ENCODE results near the gene KNDC1.
A peak's percentile ranks its signal among the peaks of the same experiment; 100 is the strongest.
"Not testable (repeated sequence)": the region's sequence is repeated elsewhere in the genome, so short reads cannot be mapped to it uniquely, and the experiment has no call there.

The KNDC1 gene

DNA sequence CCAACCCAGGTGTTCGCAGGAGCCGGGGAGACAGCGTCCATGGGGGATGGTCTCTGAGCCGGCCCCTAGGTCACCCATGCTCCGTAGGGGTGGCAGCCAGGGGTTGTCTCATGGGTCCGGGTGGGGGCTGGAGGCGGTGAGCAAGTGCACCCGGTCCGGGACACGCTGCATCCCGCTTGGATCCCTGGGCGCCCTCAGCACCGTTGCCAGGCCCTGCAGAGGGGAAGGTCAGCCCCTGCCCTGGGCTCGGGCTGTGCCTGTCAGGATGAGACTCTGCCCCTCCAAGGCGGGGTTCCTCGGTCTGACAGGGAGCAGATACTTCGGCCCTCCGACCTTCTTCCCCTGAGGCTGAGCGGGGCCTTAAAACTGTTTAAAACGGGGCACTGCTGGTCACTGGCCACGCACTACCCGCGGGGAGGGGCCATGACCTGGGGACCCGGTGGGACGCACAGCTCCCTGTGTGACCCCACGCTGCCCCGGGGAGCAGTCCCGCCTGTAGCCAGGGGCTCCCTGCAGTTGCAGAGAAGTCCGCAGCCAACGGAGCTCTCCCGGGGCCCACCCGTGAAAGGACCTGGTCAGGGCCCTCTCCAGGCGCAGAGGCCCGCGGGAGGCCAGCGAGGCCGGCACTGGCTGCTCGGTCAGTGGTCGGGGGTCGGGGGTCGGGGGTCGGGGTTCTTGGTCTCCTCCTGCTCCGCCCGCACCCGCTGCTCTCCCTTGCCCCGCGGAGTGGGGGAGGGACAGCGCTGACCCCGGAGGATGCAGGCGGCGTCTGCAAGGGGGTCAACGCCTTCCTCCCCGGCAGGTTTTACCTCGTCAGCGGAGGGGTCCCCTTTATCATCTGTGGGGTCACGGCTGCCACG is 33.4 kb upstream of the KNDC1 start:
- DNase-seq (ENCODE audit: low read depth in 3 of 3), result no peak

DNA sequence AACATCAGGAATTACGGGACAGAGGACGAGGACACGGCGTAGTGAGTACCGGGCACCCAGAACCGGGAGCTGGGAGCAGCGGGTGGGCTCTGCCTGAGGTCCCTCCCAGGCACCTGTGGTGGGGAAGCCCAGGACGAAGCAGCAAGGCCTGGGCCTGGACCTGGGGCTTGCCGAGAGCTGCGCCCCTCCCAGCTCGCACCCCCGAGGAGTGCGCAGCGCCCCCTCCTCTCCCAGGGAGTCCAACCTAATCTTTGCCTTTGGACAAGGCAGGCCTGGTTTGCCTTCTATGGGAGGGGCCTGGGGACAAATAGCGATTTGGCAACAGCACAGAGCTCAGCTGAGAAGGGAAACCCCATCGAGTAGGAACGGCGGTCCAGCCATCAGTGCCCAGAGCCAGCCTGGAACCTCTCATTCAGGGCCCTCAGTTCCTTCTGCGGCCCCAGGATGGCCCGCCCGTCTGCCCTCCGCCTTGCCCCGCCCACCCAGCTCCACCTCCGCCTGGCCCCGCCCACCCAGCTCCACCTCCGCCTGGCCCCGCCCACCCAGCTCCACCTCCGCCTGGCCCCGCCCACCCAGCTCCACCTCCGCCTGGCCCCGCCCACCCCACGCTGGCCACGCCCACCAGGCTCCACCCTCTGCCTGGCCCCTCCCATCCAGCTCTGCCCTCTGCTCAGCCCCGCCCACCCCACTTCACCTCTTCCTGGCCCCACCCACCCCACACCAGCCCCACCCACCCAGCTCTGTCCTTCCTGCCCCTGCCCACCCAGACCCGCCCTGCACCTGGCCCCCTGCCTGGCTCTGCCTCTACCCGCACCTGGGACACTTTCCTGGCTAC is 32.5 kb upstream of the KNDC1 start:
- peak in 2 of 3 experiments; percentile 16 to 48 for DNase-seq (ENCODE audit: low read depth in 3 of 3)

DNA sequence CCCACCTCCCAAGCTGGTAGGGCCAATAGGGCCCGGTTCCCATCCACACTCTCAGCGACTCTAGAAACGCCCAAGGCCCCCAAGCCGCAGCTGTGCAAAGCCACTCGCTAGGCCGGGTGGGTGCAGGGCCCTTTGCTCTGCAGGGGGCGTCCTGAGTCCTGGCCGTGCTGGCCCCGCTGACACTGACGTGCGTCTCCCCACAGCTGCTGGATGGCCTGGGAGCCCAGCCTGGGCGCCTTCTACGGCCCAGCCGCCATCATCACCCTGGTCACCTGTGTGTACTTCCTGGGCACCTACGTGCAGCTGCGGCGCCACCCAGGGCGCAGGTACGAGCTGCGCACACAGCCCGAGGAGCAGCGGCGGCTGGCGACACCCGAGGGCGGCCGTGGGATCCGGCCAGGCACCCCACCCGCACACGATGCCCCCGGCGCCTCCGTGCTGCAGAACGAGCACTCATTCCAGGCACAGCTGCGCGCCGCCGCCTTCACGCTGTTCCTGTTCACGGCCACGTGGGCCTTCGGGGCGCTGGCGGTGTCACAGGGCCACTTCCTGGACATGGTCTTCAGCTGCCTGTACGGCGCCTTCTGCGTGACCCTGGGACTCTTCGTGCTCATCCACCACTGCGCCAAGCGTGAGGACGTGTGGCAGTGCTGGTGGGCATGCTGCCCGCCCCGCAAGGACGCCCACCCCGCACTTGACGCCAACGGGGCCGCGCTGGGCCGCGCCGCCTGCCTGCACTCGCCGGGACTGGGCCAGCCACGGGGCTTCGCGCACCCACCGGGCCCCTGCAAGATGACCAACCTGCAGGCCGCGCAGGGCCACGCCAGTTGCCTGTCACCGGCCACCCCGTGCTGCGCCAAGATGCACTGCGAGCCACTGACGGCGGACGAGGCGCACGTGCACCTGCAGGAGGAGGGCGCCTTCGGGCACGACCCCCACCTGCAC is 31.6 kb upstream of the KNDC1 start:
- no peak for DNase-seq (ENCODE audit: low read depth in 3 of 3)

DNA sequence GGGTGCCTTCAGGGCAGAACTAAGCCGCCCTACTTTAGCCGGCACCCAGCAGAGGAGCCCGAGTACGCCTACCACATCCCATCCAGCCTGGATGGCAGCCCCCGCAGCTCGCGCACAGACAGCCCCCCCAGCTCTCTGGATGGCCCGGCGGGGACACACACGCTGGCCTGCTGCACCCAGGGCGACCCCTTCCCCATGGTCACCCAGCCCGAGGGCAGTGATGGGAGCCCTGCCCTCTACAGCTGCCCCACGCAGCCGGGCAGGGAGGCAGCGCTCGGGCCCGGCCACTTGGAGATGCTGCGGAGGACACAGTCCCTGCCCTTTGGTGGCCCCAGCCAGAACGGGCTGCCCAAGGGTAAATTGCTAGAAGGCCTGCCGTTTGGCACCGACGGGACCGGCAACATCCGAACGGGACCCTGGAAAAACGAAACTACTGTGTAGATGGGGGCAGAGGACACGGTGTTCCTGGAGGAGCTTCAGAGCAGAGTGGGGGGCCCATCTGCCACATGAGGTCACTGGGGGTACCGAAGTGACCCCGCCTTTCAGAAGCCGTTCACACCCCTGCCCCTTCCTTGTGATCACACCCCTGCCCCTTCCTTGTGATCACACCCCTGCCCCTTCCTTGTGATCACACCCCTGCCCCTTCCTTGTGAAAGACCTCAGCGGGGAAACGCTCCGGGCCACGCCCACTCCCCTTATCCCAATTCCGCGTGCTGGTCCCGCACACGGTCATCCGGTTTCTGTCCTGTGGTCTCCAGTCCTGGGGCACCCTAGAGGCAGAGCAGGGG is 30.8 kb upstream of the KNDC1 start:
- no peak for DNase-seq (ENCODE audit: low read depth in 3 of 3)

DNA sequence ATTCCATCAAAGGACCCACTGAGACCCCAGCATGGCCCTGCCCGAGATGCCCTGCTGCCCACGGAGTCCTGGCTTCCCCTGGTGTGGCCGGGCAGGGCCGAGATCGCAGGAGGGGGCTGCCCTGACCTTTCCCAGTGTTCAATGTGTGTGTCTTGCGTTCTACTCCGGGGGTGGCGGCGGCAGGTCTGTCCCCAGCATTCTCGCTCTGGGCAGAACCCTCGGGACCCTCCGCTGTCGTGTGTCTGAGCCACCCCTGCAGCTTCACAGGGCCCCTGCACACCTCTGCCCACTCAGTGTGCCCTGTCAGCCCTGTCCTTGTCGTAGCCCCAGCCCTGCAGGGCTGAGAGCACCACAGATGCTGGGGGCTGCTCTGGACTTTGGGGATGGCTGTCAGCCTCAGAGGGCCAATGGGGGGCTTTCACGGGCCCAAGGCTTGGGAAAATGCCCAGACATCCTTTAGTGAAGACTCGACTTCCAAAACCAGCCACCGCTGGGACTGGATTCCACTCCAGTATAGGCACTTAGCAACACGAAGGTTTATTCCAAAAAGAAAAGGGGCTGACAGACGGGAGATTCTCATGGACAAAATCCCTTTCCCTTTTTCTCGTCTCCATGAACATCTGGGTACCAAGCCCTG is 30.0 kb upstream of the KNDC1 start:
- no peak for DNase-seq (ENCODE audit: low read depth in 3 of 3)

DNA sequence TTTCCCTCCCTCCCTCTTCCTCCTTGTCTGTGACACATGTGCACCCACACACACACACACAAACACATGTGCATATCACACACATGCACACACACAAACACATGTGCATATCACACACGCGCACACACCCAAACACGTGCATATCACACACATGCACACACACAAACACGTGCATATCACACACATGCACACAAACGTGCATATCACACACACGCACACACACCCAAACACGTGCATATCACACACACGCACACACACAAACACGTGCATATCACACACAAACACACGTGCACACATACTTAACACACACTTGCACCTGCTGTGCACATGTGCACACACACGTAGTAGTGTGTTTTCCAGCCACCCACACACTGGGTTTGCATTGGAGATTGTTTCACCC is 29.4 kb upstream of the KNDC1 start:
- no peak for DNase-seq (ENCODE audit: low read depth in 3 of 3)

DNA sequence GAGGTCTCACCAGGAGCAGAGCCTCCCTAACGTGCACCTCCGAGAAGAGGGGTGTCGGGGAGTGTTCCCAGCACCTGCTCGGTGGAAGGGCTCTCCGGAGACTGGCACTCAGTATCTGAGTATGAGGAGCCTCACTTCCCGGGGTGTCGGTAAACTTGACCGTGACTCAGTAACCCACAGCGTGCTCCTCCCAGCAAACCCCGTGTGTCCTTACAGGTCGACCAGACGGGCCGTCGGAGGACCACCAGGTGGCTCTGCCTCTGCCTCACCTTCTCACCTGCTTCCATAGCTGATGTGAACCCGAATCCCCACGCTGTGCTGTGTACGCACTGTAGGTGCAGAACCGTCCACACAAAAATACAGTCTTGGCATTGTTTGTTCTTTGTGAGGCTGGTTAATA is 29.0 kb upstream of the KNDC1 start:
- no peak for DNase-seq (ENCODE audit: low read depth in 3 of 3)

DNA sequence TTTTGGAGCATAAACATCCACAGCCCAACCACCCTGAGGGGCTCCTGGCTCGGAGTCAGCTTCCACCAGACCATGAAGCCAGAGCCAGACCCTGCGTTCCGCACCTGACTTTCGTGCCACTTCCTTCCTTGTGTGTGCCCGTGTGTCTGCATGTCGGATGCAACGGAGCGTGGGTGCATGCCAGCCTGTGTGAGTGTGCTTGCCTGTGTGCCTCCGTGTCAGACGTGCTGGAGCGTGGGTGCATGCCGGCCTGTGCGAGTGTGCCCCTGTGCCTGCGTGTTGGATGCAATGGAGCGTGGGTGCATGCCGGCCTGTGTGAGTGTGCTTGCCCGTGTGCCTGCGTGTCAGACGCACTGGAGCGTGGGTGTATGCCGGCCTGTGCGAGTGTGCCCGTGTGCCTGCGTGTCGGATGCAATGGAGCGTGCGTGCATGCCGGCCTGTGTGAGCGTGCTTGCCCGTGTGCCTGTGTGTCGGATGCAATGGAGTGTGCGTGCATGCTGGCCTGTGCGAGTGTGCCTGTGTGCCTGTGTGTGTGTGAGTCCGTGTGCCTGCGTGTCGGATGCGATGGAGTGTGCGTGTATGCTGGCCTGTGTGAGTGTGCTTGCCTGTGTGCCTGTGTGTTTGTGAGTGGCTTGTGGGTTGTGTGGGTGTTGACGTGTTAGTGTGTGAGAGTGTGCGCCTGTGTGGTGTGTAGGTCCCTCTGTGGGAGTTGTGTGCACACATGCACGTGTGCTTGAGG is 28.1 kb upstream of the KNDC1 start:
- no peak for DNase-seq (ENCODE audit: low read depth in 3 of 3)

DNA sequence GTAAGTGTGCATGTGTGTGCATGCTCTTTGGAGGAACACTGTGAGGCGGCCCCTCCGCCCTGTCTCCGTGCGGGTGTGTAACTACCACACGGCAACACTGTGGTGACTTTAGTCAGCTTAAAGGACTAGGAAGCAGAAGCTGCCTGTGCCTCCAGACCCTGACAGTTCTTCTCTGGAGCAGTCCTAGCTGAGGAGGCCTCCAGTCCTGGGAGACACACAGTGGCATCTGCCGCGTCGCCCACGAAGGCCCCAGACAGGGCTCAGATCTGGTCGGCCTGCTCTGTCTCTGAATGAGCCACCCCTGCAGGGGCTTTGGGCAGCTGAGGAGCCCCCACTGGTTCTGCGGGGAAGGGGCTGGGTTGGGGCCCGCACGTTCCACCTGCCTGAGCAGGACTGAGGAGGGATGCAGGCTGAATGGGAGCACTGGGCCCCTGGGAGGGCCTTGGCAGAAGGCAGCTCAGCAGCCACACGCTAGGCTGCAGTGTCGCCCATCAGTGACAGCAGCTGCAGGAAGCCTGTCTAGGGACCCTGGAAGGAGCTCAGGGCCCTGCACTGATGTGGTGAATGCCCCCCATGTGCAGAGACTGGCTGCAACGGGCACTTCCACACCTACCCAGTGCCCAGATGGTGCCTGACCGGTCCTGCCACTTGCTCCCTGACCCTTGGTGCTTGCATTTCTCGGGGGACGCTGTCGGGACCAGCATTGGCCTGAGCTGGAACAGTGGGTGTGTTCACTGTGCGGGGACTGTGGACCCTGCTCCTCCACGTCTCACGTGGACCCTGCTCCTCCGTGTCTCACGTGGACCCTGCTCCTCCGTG is 27.3 kb upstream of the KNDC1 start:
- DNase-seq (ENCODE audit: low read depth in 3 of 3), result no peak

DNA sequence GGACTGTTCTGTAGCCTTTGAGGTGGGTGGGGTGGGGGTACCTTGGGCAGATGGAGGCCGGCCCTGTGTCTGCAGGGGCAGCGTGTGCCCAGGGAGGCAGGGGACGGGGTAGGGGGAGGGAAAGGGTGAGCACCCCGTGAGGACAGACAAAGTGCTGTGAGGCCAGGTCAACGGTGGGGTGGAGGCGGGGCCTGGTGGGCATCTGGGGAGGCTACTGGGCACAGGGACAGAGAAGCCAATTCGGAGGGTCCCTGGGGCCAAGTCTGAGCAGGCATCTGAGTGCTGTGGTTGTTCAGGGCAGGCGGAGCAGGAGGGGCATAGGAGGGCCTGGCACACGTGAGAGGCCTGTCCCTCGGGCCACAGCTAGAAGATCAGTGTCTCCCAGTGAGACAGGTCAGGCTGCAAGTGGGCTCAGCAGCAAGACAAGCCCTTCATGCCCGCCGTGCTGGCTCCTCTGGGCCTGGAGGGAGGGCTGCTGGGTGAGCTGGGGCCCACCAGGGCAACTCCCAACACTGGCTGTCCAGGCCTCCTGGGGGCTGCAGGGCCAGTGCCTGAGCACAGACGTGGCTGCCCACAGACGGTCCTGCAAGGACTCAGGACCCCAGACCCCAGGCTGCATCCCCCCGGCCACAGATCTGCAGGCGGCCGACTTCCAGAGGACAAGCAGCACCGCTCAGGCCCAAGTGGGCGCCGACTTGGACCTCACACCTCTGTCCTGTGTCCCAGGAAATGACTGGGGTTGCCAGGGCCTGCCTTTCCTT is 26.4 kb upstream of the KNDC1 start:
- no peak for DNase-seq (ENCODE audit: low read depth in 3 of 3)

DNA sequence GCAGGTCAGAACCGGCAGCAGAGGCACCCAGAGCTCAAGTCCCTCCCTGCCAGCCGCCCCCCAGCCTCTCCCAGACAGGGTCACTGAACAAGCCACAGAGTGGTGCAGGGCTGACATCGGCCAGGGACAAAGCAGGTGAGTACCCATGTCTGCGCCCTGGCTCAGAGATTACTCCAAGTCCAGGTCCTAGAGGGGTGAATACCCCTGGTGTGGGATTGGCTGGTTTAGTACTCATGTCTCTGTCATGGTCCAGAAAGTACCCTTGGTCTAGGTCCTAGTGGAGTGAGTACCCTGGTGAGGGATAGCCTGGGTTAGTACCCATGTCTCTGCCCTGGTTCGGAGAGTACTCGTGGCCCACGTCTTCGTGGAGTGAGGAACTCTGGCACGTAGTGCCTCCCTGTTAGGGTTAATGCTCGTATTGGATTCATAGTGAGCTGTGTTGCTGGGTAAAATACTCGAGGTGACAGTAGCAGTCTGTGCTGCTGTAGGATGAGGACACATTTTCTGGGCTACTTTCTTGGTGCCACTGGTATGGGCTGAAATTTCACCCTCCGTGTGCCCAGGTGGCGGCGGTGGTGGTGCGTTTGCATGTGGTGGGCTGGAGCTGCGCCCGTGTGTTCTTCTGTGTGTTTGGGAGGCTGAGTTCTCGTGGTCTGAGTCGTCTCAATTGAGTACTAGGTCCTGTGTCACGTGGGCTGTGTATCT is 25.5 kb upstream of the KNDC1 start:
- DNase-seq (ENCODE audit: low read depth in 3 of 3), result no peak

DNA sequence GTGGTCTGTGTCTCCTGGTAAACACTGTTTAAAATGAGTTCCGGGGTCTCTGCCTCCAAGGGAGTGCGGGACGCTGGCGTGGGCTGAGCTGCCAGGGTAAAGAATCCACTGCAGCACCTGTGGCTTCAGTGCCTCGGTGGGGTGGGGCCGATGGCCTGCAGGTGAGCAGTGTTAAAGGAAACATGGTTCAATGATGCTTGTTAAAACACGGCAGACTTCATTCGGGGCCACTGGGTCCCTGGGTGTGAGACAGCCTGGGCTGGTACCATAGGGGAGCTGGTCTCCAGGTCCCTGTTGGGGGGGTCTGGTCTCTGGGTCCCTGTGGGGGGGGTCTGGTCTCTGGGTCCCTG is 24.9 kb upstream of the KNDC1 start:
- no peak for DNase-seq (ENCODE audit: low read depth in 3 of 3)

DNA sequence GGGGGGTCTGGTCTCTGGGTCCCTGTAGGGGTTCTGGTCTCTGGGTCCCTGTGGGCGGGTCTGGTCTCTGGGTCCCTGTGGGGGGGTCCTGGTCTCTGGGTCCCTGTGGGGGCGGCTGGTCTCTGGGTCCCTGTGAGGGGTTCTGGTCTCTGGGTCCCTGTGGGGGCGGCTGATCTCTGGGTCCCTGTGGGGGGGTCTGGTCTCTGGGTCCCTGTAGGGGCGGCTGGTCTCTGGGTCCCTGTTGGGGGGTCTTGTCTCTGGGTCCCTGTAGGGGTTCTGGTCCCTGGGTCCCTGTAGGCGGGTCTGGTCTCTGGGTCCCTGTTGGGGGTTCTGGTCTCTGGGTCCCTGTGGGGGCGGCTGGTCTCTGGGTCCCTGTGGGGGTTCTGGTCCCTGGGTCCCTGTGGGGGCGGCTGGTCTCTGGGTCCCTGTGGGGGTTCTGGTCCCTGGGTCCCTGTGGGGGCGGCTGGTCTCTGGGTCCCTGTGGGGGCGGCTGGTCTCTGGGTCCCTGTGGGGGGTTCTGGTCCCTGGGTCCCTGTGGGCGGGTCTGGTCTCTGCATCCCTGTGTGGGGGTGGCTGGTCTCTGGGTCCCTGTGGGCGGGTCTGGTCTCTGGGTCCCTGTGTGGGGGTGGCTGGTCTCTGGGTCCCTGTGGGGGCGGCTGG is 22.4 kb upstream of the KNDC1 start:
- not testable (repeated sequence) for DNase-seq (ENCODE audit: low read depth in 3 of 3)

DNA sequence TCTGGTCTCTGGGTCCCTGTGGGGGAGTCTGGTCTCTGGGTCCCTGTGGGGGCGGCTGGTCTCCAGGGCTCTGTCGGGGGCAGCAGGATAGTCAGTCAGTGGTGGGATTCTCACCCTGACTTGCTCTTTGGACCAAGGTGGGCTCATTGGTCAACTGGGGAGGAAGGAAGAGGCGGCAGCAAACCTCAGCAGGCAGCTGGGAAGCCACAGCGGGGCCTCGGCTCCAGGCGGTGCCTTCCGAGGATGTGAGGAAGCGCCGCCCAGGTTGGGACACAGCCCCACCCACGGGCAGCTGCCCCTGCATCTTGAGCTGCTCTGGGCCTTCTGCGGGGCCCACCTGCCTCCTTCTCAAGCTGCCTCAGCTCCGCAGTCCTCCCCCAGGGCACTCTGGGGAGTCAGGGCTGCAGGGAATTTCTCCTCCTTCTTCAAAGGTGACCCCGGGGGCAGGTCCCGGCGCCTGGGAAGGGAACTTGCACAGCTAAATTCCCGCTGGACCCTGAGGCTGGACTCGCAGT is 20.4 kb upstream of the KNDC1 start:
- DNase-seq (ENCODE audit: low read depth in 3 of 3), result no peak

DNA sequence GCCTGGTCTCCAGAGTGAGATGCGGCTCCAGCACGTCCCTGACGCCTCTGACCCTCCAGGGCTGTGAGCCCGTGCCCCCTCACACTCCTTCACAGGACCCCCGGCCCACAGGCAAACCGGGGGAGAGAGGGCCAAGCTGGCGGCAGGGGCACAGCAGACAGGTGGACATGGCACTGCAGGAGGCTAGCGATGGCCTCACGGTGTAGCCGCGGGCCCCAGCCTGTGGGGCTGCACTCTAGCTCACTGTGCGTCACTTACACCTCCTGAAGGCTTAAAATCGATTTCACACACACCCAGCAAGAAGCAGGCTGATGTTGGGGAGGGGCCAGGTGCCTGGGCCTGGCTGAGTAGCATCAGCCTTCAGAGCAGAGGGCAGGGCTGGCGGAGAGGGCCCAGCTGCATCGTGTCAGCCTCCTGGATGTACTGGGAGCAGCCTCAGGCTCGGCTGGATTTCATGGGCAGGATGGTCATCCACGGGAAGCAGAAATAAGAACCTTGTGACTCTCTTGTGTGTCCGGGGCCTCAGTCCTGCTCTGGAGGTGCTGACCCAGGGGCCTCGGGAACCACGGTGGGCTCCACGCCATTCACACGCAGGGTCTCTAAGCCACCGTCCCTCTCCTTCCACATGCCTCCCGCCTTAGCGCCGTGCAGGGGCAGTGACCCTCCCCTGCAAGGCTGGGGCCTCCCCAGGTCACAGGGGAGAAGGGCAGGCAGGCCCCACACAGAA is 19.4 kb upstream of the KNDC1 start:
- DNase-seq (ENCODE audit: low read depth in 3 of 3), result no peak

Data from stimulated activated CD4-positive, alpha-beta T cell treated with anti-CD3 and anti-CD28 coated beads, TNF-alpha, amount 100 ng/mL, for 24 hours (primary cell).